GM19463 (cell line): ENCODE measurements around the gene MCF2L.

Experiments
- ATAC-seq: cut with Tn5 transposase; IDR thresholded peaks from one replicate; pipeline ENCODE4 v1.9.1; 2021; ENCODE audit warnings: mild to moderate bottlenecking, moderate library complexity; ENCODE audit not compliant: unreplicated experiment

MCF2L gene

GRCh38 chr13:112963641-112964040 lies 5.4 kb upstream of the MCF2L start:
- no peak for ATAC-seq

- ATAC-seq: no peak
These were observed 4.0 kb upstream of the MCF2L start for GRCh38 chr13:112964971-112965492.

GRCh38 chr13:112965573-112966115 lies 3.4 kb upstream of the MCF2L start:
- no peak for ATAC-seq

DNA sequence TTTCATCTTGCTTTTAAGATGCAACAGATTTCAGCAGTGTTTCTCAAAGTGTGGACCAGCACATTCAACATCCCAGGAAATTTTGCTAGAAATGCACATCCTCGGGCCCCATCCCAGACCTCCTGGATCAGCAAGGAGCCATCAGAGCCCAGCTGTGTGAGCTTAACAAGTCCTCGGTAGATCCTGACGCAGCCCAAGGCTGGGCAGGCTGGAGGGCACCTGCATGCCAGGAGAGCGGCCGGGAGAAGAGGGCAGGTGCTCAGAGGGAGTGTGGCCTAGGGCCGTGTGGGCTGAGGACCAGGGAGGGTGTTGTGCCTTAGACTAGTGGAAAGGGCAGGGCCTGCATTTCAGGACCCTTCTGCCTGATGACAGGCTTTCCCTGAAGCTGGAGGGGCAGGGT lies 2.2 kb upstream of the MCF2L start:
- no peak for ATAC-seq

- no peak for ATAC-seq
These were observed 1.2 kb upstream of the MCF2L start for GRCh38 chr13:112967686-112968379.

DNA sequence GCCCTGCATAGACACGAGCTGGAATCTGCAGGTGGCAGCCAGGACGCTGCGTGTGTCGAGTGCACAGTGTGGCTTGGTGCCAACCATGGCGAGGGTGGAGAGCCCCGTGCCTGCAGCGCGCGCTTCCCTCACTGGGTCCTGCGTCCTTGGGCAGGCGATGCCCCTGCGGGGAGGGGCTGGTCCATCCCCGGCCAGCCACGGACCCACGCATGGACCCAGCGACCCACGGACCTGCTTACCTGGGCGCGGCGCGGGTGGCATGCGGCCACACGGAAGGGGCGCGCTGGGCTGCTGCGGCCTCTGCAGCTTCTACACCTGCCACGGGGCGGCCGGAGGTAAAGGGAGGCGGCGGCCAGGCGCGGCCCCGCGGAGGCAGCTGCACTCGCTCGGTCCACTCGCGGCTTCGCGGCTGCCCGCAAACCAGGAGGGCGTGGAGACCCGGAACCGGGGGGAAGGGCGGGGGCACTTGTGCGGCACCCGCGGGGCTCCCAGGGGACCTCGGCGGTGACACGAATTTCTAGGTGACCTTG lies 569 bp upstream of the MCF2L start:
- ATAC-seq: no peak

GRCh38 chr13:112969692-112970338 lies 801 bp downstream of the MCF2L start:
- no peak for ATAC-seq

DNA sequence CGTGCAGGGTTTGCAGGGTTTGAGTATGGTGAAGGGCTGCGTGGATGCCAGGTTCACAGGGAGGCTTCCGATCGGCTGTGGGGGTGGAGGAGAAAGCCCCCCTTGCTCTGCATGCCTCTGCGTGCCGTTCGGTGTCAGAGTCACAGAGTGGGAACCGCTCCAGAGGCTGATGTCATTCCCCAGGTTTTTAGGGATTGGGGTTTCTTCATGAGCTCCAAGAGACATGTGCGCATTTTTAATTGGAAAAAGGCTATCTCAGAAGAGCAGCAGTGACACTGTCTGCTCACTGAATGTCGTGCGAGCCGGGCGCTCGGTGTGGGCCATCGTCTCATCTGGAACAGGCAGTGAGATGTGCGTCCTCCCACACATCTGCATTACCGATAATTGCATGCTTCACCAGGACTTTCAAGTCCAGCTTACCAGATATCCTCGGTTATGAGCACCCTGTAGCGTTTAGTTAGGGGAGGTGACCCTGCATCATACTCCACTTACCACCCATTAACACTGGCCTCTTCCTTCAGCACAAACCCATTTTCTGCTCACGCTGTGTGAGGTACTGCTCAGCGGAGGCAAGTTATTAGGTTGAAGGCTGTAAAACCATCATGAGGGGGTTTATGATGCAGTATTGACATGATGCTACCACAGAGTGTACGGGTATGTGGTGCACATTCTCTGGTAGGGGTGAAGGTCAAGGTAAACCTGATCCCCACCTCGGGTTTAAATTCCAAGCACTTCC lies 1.7 kb downstream of the MCF2L start:
- no peak for ATAC-seq

DNA sequence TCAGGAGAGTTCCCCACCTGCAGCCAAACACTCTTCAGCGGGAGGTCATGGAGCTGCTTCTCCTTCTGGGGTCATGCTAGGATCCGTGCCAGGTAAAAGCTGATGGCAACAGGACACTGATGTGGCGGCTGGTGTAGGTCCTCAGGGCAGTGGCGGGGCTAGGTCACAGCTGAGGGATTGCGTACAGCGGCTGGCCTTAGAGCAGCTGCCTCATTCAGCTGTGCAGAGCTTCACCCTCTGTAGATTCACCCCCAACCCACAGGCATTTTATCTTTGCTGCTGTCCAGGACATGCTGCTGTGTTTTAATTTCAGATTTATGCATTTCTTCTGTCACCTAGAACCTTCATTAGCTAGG lies 2.3 kb downstream of the MCF2L start:
- no peak for ATAC-seq

- no peak for ATAC-seq
These were observed 3.2 kb downstream of the MCF2L start for GRCh38 chr13:112972258-112972657.

DNA sequence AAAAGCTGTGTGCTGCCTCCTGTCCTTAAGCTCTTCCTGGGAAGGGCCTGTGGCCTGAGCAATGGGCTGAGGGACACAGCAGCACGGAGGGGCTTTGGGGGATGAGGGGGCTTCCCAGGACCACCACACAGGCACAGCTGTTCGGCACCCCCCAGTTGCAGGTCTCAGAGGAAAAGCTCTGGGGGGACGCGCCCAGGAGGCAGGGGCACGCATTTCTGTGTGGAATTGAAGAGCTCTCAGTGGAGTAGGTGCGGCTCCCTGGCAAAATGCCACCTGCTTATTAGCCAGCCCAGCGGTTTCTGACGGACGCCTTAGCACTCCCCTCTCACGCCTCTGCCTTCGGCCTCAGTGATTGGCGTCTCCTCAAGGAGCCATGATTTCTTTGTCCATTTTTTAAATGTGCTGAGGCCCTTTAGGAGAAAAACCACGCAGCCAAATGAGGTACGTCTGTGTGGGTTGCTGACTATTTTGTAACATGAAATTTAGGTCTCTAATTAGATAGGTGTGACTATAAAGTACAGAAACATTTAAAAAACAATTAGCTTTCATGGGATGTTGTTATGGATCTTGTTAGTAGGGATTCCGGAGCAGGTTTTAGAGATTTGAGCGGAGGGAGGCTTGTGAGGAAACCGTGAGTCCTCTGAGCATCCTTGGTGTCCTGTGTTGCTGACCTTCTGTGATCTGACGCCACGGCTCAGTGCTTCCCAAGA lies 4.0 kb downstream of the MCF2L start:
- no peak for ATAC-seq

GRCh38 chr13:112973577-112973951 lies 4.5 kb downstream of the MCF2L start:
- ATAC-seq: no peak

GRCh38 chr13:112974125-112974524 lies 5.1 kb downstream of the MCF2L start:
- no peak for ATAC-seq

- ATAC-seq: no peak
These were observed 5.7 kb downstream of the MCF2L start for GRCh38 chr13:112974671-112975070.

DNA sequence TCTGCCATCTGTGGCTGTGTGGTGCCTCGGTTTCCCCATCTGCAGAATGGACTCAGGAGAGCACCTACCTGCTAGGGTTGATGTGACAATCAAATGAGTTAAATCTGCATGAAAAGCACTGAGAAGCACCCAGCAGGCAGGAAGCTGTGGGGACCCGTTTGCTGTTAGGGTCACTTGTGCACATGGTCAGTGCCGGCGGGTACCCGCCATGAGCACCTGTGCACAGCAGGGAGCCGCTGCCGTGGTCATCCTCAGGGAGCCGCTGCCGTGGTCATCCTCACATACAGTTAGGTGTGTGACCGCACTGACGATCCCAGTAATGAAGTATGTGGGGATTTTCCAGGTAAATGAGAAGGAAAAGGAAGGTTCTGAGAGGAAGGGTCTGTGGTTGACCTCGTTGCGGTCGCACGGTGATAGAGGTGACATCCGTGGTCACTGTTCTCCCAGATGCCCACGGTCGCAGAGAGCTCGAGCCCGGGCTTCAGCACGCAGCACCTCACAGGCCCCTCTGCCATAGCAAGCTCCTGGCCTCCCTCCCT lies 6.5 kb downstream of the MCF2L start:
- no peak for ATAC-seq

DNA sequence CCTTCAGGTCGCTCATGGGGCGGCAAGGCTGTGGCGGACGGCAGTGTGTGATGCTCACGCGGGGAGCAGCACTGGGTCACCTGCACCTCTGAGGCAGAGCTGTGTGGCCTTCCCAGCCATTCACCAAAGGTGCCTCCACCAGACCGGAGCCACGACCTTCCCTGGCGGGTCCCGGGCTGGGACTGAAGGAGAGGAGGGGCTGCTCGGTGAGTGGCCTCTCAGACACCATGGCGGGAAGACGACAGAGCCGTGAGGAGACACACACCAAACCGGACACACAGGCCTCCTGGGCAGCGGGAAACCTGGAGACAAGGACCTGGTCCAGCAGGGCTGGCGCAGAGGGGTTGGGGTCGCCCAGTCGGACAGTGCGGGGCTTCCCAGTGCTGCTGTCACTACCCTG lies 7.5 kb downstream of the MCF2L start:
- no peak for ATAC-seq

- no peak for ATAC-seq
These were observed 8.1 kb downstream of the MCF2L start for GRCh38 chr13:112977091-112977490.

- no peak for ATAC-seq
These were observed 8.5 kb downstream of the MCF2L start for GRCh38 chr13:112977525-112977924.

DNA sequence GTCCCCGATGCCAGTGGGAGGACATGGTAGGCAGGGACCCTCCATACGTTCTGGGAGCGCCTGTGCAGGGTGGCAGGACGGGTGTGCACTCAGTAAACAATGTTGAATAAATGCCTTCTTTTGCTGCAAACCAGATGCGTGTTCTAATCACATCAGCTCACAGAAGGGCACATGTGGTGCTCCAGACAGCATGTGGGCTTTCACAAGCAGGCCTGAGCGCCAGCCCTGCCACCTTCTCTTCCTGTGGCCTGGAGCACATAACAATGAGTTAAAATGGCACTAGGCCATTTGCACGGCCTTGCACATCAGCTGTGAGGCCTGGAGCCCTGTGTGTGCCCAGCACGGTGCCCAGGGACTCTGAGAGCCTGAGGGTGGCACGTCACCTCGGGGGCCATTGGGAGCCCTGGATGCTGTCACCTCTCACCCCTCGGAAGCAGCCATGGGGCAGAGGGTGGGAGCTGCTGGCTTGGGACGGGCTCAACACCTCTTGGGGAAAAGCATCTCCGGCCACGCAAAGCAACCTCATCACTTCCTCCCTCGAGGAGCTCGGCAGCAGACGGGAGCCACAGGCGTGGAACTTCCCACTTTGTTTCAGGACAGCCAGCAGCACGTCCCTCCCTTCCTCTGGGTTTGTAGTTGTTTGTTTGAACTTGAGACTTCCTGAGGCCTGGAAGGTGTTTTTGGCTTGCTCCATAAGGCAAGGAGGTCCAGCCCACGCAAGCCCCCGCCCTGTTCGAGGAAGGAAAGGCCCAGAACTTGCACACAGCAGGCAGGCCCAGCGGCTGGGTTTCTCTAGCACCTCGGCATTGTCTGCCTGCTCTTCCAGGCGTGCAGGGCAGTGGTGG lies 9.8 kb downstream of the MCF2L start:
- ATAC-seq: no peak
